ENCODE data around the gene EEF1G.
"Not testable (repeated sequence)": the region's sequence is repeated elsewhere in the genome, so short reads cannot be mapped to it uniquely, and the experiment has no call there.

EEF1G gene

GRCh38 chr11:62573592-62574362, at the start of gene EEF1G:
TSS of gene EEF1G (minus strand) at chr11:62573891. CDS start at chr11:62573842, 49 bp downstream.
- peak; percentile 87 to 98 for DNase-seq (ENCODE audit: low read depth in 1 of 2, low spot score in 1 of 2)

- DNase-seq (ENCODE audit: low read depth in 1 of 2, low spot score in 1 of 2): no peak
Measured at GRCh38 chr11:62622476-62623089, 48.9 kb upstream of the EEF1G start.

GRCh38 chr11:62621567-62622470, 48.1 kb upstream of the EEF1G start, which contains the start of gene B3GAT3:
TSS of gene B3GAT3 (minus strand) at chr11:62621986. CDS start at chr11:62621947, 39 bp downstream.
- DNase-seq (ENCODE audit: low read depth in 1 of 2, low spot score in 1 of 2): peak; percentile 93 to 97

- no peak for DNase-seq (ENCODE audit: low read depth in 1 of 2, low spot score in 1 of 2)
Measured at GRCh38 chr11:62621027-62621566, 47.4 kb upstream of the EEF1G start.

- not testable (repeated sequence) for DNase-seq (ENCODE audit: low read depth in 1 of 2, low spot score in 1 of 2)
Measured at GRCh38 chr11:62616957-62617356, 43.3 kb upstream of the EEF1G start.

GRCh38 chr11:62615521-62615920, 41.8 kb upstream of the EEF1G start:
- DNase-seq (ENCODE audit: low read depth in 1 of 2, low spot score in 1 of 2): no peak

- DNase-seq (ENCODE audit: low read depth in 1 of 2, low spot score in 1 of 2): peak in 1 of 2 donors; percentile 56
Measured at GRCh38 chr11:62614275-62614674, 40.6 kb upstream of the EEF1G start.

- DNase-seq (ENCODE audit: low read depth in 1 of 2, low spot score in 1 of 2): no peak
Measured at GRCh38 chr11:62613291-62613778, 39.6 kb upstream of the EEF1G start.

- DNase-seq (ENCODE audit: low read depth in 1 of 2, low spot score in 1 of 2): peak; percentile 79 to 80
Measured at GRCh38 chr11:62612366-62613290, 38.9 kb upstream of the EEF1G start, which contains the start of the genes EML3 and ROM1. TSS of gene EML3 (minus strand) at chr11:62612775. CDS start at chr11:62612457, 318 bp downstream. TSS of gene ROM1 (plus strand) at chr11:62613257. CDS start at chr11:62613282, 25 bp downstream.

- peak in 1 of 2 donors; percentile 51 for DNase-seq (ENCODE audit: low read depth in 1 of 2, low spot score in 1 of 2)
Measured at GRCh38 chr11:62611705-62612365, 38.1 kb upstream of the EEF1G start.

- DNase-seq (ENCODE audit: low read depth in 1 of 2, low spot score in 1 of 2): no peak
Measured at GRCh38 chr11:62610814-62611704, 37.4 kb upstream of the EEF1G start.

GRCh38 chr11:62610403-62610802, 36.7 kb upstream of the EEF1G start:
- DNase-seq (ENCODE audit: low read depth in 1 of 2, low spot score in 1 of 2): no peak

- DNase-seq (ENCODE audit: low read depth in 1 of 2, low spot score in 1 of 2): no peak
Measured at GRCh38 chr11:62608776-62609175, 35.1 kb upstream of the EEF1G start.

GRCh38 chr11:62607714-62608113, 34.0 kb upstream of the EEF1G start:
- no peak for DNase-seq (ENCODE audit: low read depth in 1 of 2, low spot score in 1 of 2)

- DNase-seq (ENCODE audit: low read depth in 1 of 2, low spot score in 1 of 2): no peak
Measured at GRCh38 chr11:62605902-62606301, 32.2 kb upstream of the EEF1G start.

- no peak for DNase-seq (ENCODE audit: low read depth in 1 of 2, low spot score in 1 of 2)
Measured at GRCh38 chr11:62605467-62605866, 31.8 kb upstream of the EEF1G start.

GRCh38 chr11:62604460-62605120, 30.9 kb upstream of the EEF1G start:
- DNase-seq (ENCODE audit: low read depth in 1 of 2, low spot score in 1 of 2): no peak
